GM12878 (cell line): ENCODE measurements around the gene CFAP299. TPM values are rescaled to one million over a fixed set of nuclear protein-coding genes. Genes with fewer than 3 reads are reported as not detected.

Experiments
- ATAC-seq: fragments of 200-7000 bp; cut with Tn5 transposase; 3 replicates; pipeline ENCODE4 v1.9.1; 2020; ENCODE audit warnings: mild to moderate bottlenecking, moderate library complexity
- BruUV-seq: library from RNA; stranded (reverse); fragments of 400-500 nt; replicated peaks from 2 replicates; lab custom pipeline; 2021; lab: Mats Ljungman, UMichigan
- CTCF ChIA-PET: fragments of 300-600 bp; sonication (Branson Sonifier 250); formaldehyde crosslinking; extraction: SDS; loops from one replicate; lab custom pipeline; 2021; ENCODE audit warnings: inconsistent platforms; lab: Yijun Ruan, JAX
- POLR2A ChIA-PET: fragments of 350-600 bp; formaldehyde crosslinking; extraction: SDS; loops from one replicate; lab custom pipeline; 2021; ENCODE audit warnings: inconsistent platforms; lab: Charles Lee
- RAD21 ChIA-PET: fragments of 300-600 bp; sonication (Branson Sonifier 250); formaldehyde crosslinking; loops from one replicate; lab custom pipeline; 2023; ENCODE audit warnings: antibody characterized with exemption; ENCODE audit not compliant: unreplicated experiment; lab: Charles Lee
- SMC1A ChIA-PET: fragments of 300-600 bp; sonication (Branson Sonifier 250); formaldehyde crosslinking; loops from one replicate; lab custom pipeline; 2023; ENCODE audit not compliant: unreplicated experiment, uncharacterized antibody; lab: Charles Lee
- DNase-seq: peaks from one replicate; pipeline ENCODE4 v3.0.0-alpha.2; 2011; ENCODE audit warnings: low read depth, low spot score
- FAIRE-seq: peaks from 3 replicates; lab custom pipeline; 2011; peaks lifted over from hg19 to GRCh38; lab: Jason Lieb, UNC
- H2AFZ ChIP-seq: 2 replicates; pipeline ENCODE4 v1.6.0; 2011; ENCODE audit warnings: low read depth, low read length, control low read depth; ENCODE audit not compliant: control insufficient read depth
- H3K27ac ChIP-seq: 2 replicates; pipeline ENCODE4 v1.5.1; 2011; ENCODE audit warnings: control low read depth; ENCODE audit not compliant: control insufficient read depth, insufficient read depth
- H3K27me3 ChIP-seq, 2 experiments: replicated peaks in 1 of 2; 2 replicates each; pipeline versions ENCODE4 v1.6.0 to v1.6.1; 2011; ENCODE audit warnings: low read length in 1 of 2; ENCODE audit not compliant: control insufficient read depth in 2 of 2, insufficient read depth in 2 of 2
- H3K36me3 ChIP-seq, 2 experiments: 2 replicates each; pipeline ENCODE4 v1.5.1; 2011; ENCODE audit warnings: low read length in 1 of 2; ENCODE audit not compliant: control insufficient read depth in 2 of 2, insufficient read depth in 2 of 2
- H3K4me1 ChIP-seq: 2 replicates; pipeline ENCODE4 v1.6.1; 2011; ENCODE audit warnings: mild to moderate bottlenecking, low read length, moderate library complexity, mixed read lengths; ENCODE audit not compliant: control insufficient read depth, insufficient read depth
- H3K4me2 ChIP-seq: 2 replicates; pipeline ENCODE4 v1.6.0; 2011; ENCODE audit warnings: control low read depth; ENCODE audit not compliant: control insufficient read depth, insufficient read depth
- H3K4me3 ChIP-seq: fragments of 200-600 bp; sonication (generic); 2 replicates; pipeline ENCODE4 v1.5.1; 2016
- H3K79me2 ChIP-seq: 2 replicates; pipeline ENCODE4 v1.6.0; 2011; ENCODE audit warnings: low read length; ENCODE audit not compliant: control insufficient read depth, insufficient read depth
- H3K9ac ChIP-seq: 2 replicates; pipeline ENCODE4 v1.8.0; 2011; ENCODE audit warnings: low read length, control low read depth, mixed read lengths; ENCODE audit not compliant: control insufficient read depth, insufficient read depth
- H3K9me3 ChIP-seq: replicated peaks from 3 replicates; pipeline ENCODE4 v1.5.1; 2011; ENCODE audit warnings: mild to moderate bottlenecking, low read length; ENCODE audit not compliant: control insufficient read depth, insufficient read depth
- H4K20me1 ChIP-seq: 2 replicates; pipeline ENCODE4 v1.6.0; 2011; ENCODE audit not compliant: control insufficient read depth, insufficient read depth
- HDAC2 ChIP-seq: fragments of 200-600 bp; sonication (generic); IDR thresholded peaks from 2 replicates; pipeline ENCODE4 v1.6.1; 2017
- IKZF2 ChIP-seq, 2 experiments: fragments of 450-650 bp; IDR thresholded peaks; 2 replicates each; pipeline ENCODE4 v1.6.1; 2017; ENCODE audit warnings: mild to moderate bottlenecking in 2 of 2, moderate library complexity in 2 of 2
- RBBP5 ChIP-seq: fragments of 200-600 bp; sonication (generic); conservative IDR thresholded peaks from 2 replicates; pipeline ENCODE4 v1.6.1; 2016
- SMAD5 ChIP-seq: IDR thresholded peaks from 2 replicates; pipeline ENCODE4 v1.6.1; 2016; ENCODE audit warnings: antibody characterized with exemption, low read depth
- WGBS: methylation state at CpG from one replicate; pipeline ENCODE4 v1.1.6; 2016; ENCODE audit warnings: low lambda C conversion rate; ENCODE audit not compliant: insufficient replicate concordance, insufficient coverage; ENCODE audit errors: missing lambda C conversion rate; 5-methylcytosine and 5-hydroxymethylcytosine counted together
- in situ Hi-C: fragments of 300-500 bp; cut with MboI; formaldehyde crosslinking; loops from 9 replicates; pipeline ENCODE4 v1.14.3; 2018; ENCODE audit warnings: mixed read lengths
- intact Hi-C: fragments of 100-400 bp; cut with micrococcal nuclease; formaldehyde crosslinking; loops from one replicate; pipeline ENCODE4 v1.14.2; 2022; ENCODE audit not compliant: unreplicated experiment
- polyA plus RNA-seq, 11 experiments: library from polyadenylated mRNA; depleted of rRNA in 4 of 11; unstranded in 6 of 11; stranded (reverse) in 5 of 11; fragments of >200 nt; fragmentation: Nextera tagmentation in 4 of 11; fragmentation: Illumina TruSeq in 1 of 11; extraction: Ambion mirVana in 4 of 11; extraction: Trizol in 1 of 11; gene quantifications; 1 replicate in 1 of 11; 2 replicates in 10 of 11; pipeline versions ENCODE4 v1.2.1 to v1.2.3, GENCODE V29; 2011 to 2016; ENCODE audit warnings: inconsistent platforms in 2 of 11, missing spikeins in 2 of 11, low read depth in 1 of 11
- total RNA-seq, 4 experiments: library from RNA; depleted of rRNA in 3 of 4; stranded (reverse); fragments of >200 nt in 3 of 4; fragmentation: Illumina TruSeq in 1 of 4; extraction: Trizol in 1 of 4; gene quantifications; 2 replicates each; pipeline versions ENCODE4 v1.2.1 to v1.2.3, GENCODE V29; 2013 to 2021
- TF ChIP-seq, protein P1 (sequence below): fragments of 450-650 bp; IDR thresholded peaks from 2 replicates; pipeline ENCODE4 v1.6.1; 2016; ENCODE audit warnings: mild to moderate bottlenecking, moderate library complexity, borderline replicate concordance

The CFAP299 gene
- total and polyA plus RNA-seq, 10 of the 15 experiments (the other 5 are each of a cell fraction or from before 2014, with no cell fraction given): 0.06 to 0.34 TPM; not detected in 8

DNA sequence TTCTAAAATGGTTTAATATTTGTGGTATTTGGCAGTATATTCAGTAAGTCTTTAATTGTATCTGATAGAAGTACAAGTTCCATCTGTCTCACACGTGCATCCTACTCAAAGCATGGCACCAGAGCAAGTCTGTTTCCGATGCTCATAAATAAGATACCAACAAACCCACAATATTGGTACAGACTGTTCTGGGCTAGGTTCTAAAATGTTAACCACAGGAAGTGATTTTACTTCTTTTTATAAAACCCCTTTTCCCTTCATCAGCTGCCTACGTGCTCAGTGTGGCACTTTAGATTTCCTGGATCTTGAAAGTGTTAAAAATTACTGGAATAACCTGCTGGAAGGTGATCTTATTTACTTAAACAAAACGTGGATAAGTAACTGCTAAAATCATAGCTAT lies 165.1 kb downstream of the CFAP299 start:
- H3K9ac ChIP-seq: no peak overlapping the region
- H2AFZ ChIP-seq: no peak overlapping the region
- ChIA-PET SMC1A (interaction anchor here (1.1 kb wide), 1 partner anchor 10 kb away, joined by 3 read pairs; no protein-coding TSS in a partner anchor), CTCF (interaction anchor here (1.9 kb wide), 1 partner anchor 10 kb away, joined by 7 read pairs; no protein-coding TSS in a partner anchor)
- no peak overlapping the region for H3K27ac ChIP-seq
- no peaks in the 10 kb centered on the region for H3K36me3 ChIP-seq
- no peaks in the 10 kb centered on the region; the same call in 2 of the 3 replicates for H3K9me3 ChIP-seq
- WGBS: 0% methylated on average over 4 of the region's 4 CpGs
- intact Hi-C loops: no loop called here
- BruUV-seq: no TSS peak
- DNase-seq: no peak
- TF ChIP-seq, protein P1, sequence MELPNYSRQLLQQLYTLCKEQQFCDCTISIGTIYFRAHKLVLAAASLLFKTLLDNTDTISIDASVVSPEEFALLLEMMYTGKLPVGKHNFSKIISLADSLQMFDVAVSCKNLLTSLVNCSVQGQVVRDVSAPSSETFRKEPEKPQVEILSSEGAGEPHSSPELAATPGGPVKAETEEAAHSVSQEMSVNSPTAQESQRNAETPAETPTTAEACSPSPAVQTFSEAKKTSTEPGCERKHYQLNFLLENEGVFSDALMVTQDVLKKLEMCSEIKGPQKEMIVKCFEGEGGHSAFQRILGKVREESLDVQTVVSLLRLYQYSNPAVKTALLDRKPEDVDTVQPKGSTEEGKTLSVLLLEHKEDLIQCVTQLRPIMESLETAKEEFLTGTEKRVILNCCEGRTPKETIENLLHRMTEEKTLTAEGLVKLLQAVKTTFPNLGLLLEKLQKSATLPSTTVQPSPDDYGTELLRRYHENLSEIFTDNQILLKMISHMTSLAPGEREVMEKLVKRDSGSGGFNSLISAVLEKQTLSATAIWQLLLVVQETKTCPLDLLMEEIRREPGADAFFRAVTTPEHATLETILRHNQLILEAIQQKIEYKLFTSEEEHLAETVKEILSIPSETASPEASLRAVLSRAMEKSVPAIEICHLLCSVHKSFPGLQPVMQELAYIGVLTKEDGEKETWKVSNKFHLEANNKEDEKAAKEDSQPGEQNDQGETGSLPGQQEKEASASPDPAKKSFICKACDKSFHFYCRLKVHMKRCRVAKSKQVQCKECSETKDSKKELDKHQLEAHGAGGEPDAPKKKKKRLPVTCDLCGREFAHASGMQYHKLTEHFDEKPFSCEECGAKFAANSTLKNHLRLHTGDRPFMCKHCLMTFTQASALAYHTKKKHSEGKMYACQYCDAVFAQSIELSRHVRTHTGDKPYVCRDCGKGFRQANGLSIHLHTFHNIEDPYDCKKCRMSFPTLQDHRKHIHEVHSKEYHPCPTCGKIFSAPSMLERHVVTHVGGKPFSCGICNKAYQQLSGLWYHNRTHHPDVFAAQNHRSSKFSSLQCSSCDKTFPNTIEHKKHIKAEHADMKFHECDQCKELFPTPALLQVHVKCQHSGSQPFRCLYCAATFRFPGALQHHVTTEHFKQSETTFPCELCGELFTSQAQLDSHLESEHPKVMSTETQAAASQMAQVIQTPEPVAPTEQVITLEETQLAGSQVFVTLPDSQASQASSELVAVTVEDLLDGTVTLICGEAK: no peak
- TF ChIP-seq HDAC2 (no peak), SMAD5 (no peak), IKZF2 (IDR thresholded peaks at IDR 0.05) (no peak), RBBP5 (no peak)
- TF ChIP-seq, all 136 proteins: peak for 0
- ChIA-PET POLR2A (interaction anchor here (0.5 kb wide), 1 partner anchor 522 kb away, joined by 5 read pairs; no protein-coding TSS in a partner anchor), RAD21 (no interaction called here)
- peak; percentile 31; the same call in 1 of the 3 replicates for ATAC-seq
- Histone ChIP-seq H4K20me1 (no peaks in the 10 kb centered on the region), H3K4me2 (no peak overlapping the region), H3K4me1 (no peaks in the 10 kb centered on the region), H3K4me3 (no peak overlapping the region), H3K27me3 (no peaks in the 10 kb centered on the region), H3K79me2 (no peaks in the 10 kb centered on the region)
- FAIRE-seq: no peak
- in situ Hi-C loops: no loop called here
